HepG2 (cell line): Measurements from ENCODE around the gene MYBPC2. TPM values are rescaled to one million over a fixed set of nuclear protein-coding genes. Genes with fewer than 3 reads are reported as not detected.

Source experiments
- ATAC-seq: fragments of 200-7000 bp; cut with Tn5 transposase; 3 replicates; pipeline ENCODE4 v1.9.1; 2020; ENCODE audit warnings: mild to moderate bottlenecking, moderate library complexity
- BruUV-seq: library from RNA; stranded (reverse); fragments of 400-500 nt; replicated peaks from 2 replicates; lab custom pipeline; 2021; lab: Mats Ljungman, UMichigan
- CTCF ChIA-PET: fragments of 300-600 bp; formaldehyde crosslinking; extraction: SDS; loops from one replicate; lab custom pipeline; 2021; ENCODE audit warnings: low total read pairs, inconsistent platforms, low intra/inter-chr PET ratio; lab: Yijun Ruan, JAX
- POLR2A ChIA-PET: fragments of 350-600 bp; sonication (Branson Sonifier 250); formaldehyde crosslinking; loops from one replicate; lab custom pipeline; 2020; ENCODE audit warnings: antibody characterized with exemption, inconsistent platforms; lab: Yijun Ruan, JAX
- DNase-seq: peaks from one replicate; pipeline ENCODE4 v3.0.0-alpha.2; 2015; ENCODE audit warnings: low spot score
- FAIRE-seq: peaks from 3 replicates; lab custom pipeline; 2011; peaks lifted over from hg19 to GRCh38; lab: Jason Lieb, UNC
- H2AFZ ChIP-seq: one replicate; pipeline ENCODE4 v1.6.1; 2011; ENCODE audit warnings: low read length, inconsistent platforms
- H3K27ac ChIP-seq: fragments of 300-600 bp; 3 replicates; pipeline ENCODE4 v1.8.0; 2011; ENCODE audit warnings: mixed run types, mild to moderate bottlenecking, mixed read lengths, low read length, inconsistent platforms; ENCODE audit not compliant: insufficient read depth; ENCODE audit errors: extremely low read length
- H3K27me3 ChIP-seq, 2 experiments: fragments of 200-600 bp in 1 of 2; 2 replicates in 1 of 2; 3 replicates in 1 of 2; pipeline versions ENCODE4 v1.6.0 to v1.8.0; 2011; ENCODE audit warnings: low read length in 2 of 2, mild to moderate bottlenecking in 2 of 2, moderate library complexity in 2 of 2, inconsistent platforms in 1 of 2; ENCODE audit not compliant: insufficient read depth in 2 of 2, control insufficient read depth in 1 of 2
- H3K36me3 ChIP-seq, 2 experiments: fragments of 200-600 bp in 1 of 2; replicated peaks in 1 of 2; 2 replicates in 1 of 2; 3 replicates in 1 of 2; pipeline versions ENCODE4 v1.5.1 to v1.8.0; 2011; ENCODE audit warnings: low read length in 2 of 2, inconsistent platforms in 1 of 2; ENCODE audit not compliant: insufficient read depth in 2 of 2, control insufficient read depth in 1 of 2
- H3K4me1 ChIP-seq: 2 replicates; pipeline ENCODE4 v1.5.1; 2012; ENCODE audit warnings: low read length, inconsistent platforms; ENCODE audit not compliant: insufficient read depth
- H3K4me2 ChIP-seq: 2 replicates; pipeline ENCODE4 v1.6.0; 2011; ENCODE audit warnings: low read depth, low read length, inconsistent platforms
- H3K4me3 ChIP-seq, 3 experiments: fragments of 200-600 bp in 1 of 3; sonication (generic), shearing (Covaris generic) in 1 of 3; replicated peaks in 1 of 3; 2 replicates each; pipeline ENCODE4 v1.5.1; 2011 to 2016; ENCODE audit warnings: low read length in 3 of 3, inconsistent platforms in 2 of 3, low read depth in 2 of 3, mild to moderate bottlenecking in 2 of 3, control low read depth in 1 of 3, mixed read lengths in 1 of 3; ENCODE audit not compliant: insufficient read depth in 1 of 3
- H3K79me2 ChIP-seq: one replicate; pipeline ENCODE4 v1.6.1; 2011; ENCODE audit warnings: low read length, inconsistent platforms; ENCODE audit not compliant: insufficient read depth
- H3K9ac ChIP-seq: 2 replicates; pipeline ENCODE4 v1.6.0; 2011; ENCODE audit warnings: mild to moderate bottlenecking, low read depth, low read length, inconsistent platforms; ENCODE audit not compliant: insufficient read depth
- H3K9me3 ChIP-seq: 2 replicates; pipeline ENCODE4 v1.5.1; 2012; ENCODE audit warnings: mild to moderate bottlenecking, low read length
- H4K20me1 ChIP-seq: 2 replicates; pipeline ENCODE4 v1.6.0; 2011; ENCODE audit warnings: inconsistent platforms, mild to moderate bottlenecking, low read length, moderate library complexity; ENCODE audit not compliant: insufficient read depth
- ARID5B ChIP-seq: IDR thresholded peaks from 2 replicates; pipeline ENCODE4 v1.4.0; 2020; ENCODE audit warnings: mild to moderate bottlenecking, missing genetic modification reagents
- ATF7-NPFF ChIP-seq: sonication (generic); formaldehyde crosslinking; IDR thresholded peaks from 2 replicates; pipeline ENCODE4 v1.8.1; 2023; ENCODE audit warnings: mild to moderate bottlenecking, low read depth, missing genetic modification reagents, moderate library complexity
- E2F1 ChIP-seq: sonication (generic); formaldehyde crosslinking; IDR thresholded peaks from 2 replicates; pipeline ENCODE4 v1.5.0; 2020; ENCODE audit warnings: missing genetic modification reagents
- FOXC1 ChIP-seq: sonication (generic); formaldehyde crosslinking; IDR thresholded peaks from 2 replicates; pipeline ENCODE4 v1.8.0; 2022; ENCODE audit warnings: mild to moderate bottlenecking, missing genetic modification reagents, borderline replicate concordance
- GZF1 ChIP-seq: sonication (generic); formaldehyde crosslinking; IDR thresholded peaks from 2 replicates; pipeline ENCODE4 v1.5.1; 2020; ENCODE audit warnings: mild to moderate bottlenecking, missing genetic modification reagents
- HDAC6 ChIP-seq: fragments of 200-600 bp; sonication (generic); IDR thresholded peaks from 2 replicates; pipeline ENCODE4 v1.7.0; 2017; ENCODE audit warnings: mild to moderate bottlenecking, antibody characterized with exemption, low read length, low read depth
- ZFP37 ChIP-seq: sonication (generic); formaldehyde crosslinking; IDR thresholded peaks from 2 replicates; pipeline ENCODE4 v1.4.0; 2020; ENCODE audit warnings: missing genetic modification reagents, borderline replicate concordance
- ZIK1 ChIP-seq: sonication (generic); formaldehyde crosslinking; IDR thresholded peaks from 2 replicates; pipeline ENCODE4 v1.5.0; 2020; ENCODE audit warnings: mild to moderate bottlenecking, low read depth, missing genetic modification reagents, borderline replicate concordance
- ZMYM3 ChIP-seq: sonication (generic); formaldehyde crosslinking; IDR thresholded peaks from 2 replicates; pipeline ENCODE4 v1.5.1; 2020; ENCODE audit warnings: mild to moderate bottlenecking, missing genetic modification reagents
- ZNF430 ChIP-seq: sonication (generic); formaldehyde crosslinking; IDR thresholded peaks from 2 replicates; pipeline ENCODE4 v1.9.0; 2021; ENCODE audit warnings: mild to moderate bottlenecking, missing genetic modification reagents
- ZNF558 ChIP-seq: sonication (generic); formaldehyde crosslinking; IDR thresholded peaks from 2 replicates; pipeline ENCODE4 v1.9.0; 2022; ENCODE audit warnings: mild to moderate bottlenecking, missing genetic modification reagents, borderline replicate concordance
- ZNF800 ChIP-seq: sonication (generic); formaldehyde crosslinking; IDR thresholded peaks from 2 replicates; pipeline ENCODE4 v1.4.0; 2020; ENCODE audit warnings: missing genetic modification reagents
- WGBS: methylation state at CpG from one replicate; pipeline ENCODE4 v1.1.6; 2017; ENCODE audit warnings: low lambda C conversion rate; 5-methylcytosine and 5-hydroxymethylcytosine counted together
- in situ Hi-C: cut with HindIII; loops from 2 replicates; pipeline ENCODE4 v1.10.0; 2017; ENCODE audit warnings: low pct_unique_long_range_greater_than_20kb; ENCODE audit not compliant: extremely low pct_ligation_motif_present
- intact Hi-C: fragments of 100-400 bp; cut with micrococcal nuclease; formaldehyde crosslinking; loops from one replicate; pipeline ENCODE4 v1.10.0; 2022; ENCODE audit not compliant: unreplicated experiment
- polyA plus RNA-seq, 8 experiments: library from polyadenylated mRNA; depleted of rRNA in 3 of 8; stranded (reverse) in 7 of 8; unstranded in 1 of 8; fragments of >200 nt; fragmentation: Illumina TruSeq in 4 of 8; extraction: Trizol in 4 of 8; gene quantifications; 2 replicates each; pipeline versions ENCODE4 v1.2.1 to v1.2.3, GENCODE V29; 2011 to 2016; ENCODE audit warnings: low read depth in 4 of 8, missing spikeins in 1 of 8, mixed read lengths in 1 of 8; ENCODE audit not compliant: insufficient read depth in 1 of 8
- total RNA-seq, 5 experiments: library from RNA; depleted of rRNA; stranded (reverse); fragments of >200 nt; fragmentation: Illumina TruSeq; extraction: Trizol; gene quantifications; 2 replicates each; pipeline ENCODE4 v1.2.3, GENCODE V29; 2016; ENCODE audit warnings: low read depth in 1 of 5
- TF ChIP-seq, protein P1 (sequence below): IDR thresholded peaks from 2 replicates; pipeline ENCODE4 v1.6.1; 2016; ENCODE audit warnings: low read depth, borderline replicate concordance

Gene MYBPC2
- total and polyA plus RNA-seq, 2 of the 13 experiments (the other 11 are each of a cell fraction or from before 2014, with no cell fraction given): not detected

DNA sequence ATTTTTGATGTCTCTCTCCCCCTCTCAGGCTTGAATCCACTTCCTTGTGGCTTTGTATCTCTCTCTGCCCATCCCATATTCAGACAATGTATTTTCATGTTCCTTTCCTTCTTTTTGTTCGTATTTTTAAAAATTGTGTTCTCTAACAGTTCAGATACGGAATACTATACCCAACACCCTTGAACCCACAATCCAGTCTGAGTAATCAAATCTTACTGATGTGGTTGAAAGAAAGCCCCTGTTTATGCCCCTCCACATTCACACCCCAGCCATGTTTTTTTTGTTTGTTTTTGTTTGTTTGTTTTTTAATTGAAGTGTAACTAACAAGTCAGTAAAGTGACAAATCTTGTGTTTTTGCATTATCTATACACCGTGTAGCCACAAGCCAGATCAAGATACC is 12.6 kb upstream of the MYBPC2 start:
- H4K20me1 ChIP-seq: no peaks in the 10 kb centered on the region
- H3K27ac ChIP-seq: no peak overlapping the region
- in situ Hi-C loops (no loop called here), intact Hi-C loops (no loop called here)
- BruUV-seq: no TSS peak
- H3K4me2 ChIP-seq: no peak overlapping the region
- H3K27me3 ChIP-seq: no peaks in the 10 kb centered on the region; a peak in 1 of 5 replicates
- H2AFZ ChIP-seq: no peak overlapping the region
- no peak for FAIRE-seq
- POLR2A ChIA-PET: no interaction called here
- H3K79me2 ChIP-seq: no peaks in the 10 kb centered on the region
- DNase-seq: no peak
- 42% methylated on average over 3 of the region's 3 CpGs for WGBS
- no peak for ATAC-seq
- H3K4me1 ChIP-seq: peaks cover 19% of the 10 kb centered on the region
- no peak overlapping the region for H3K4me3 ChIP-seq
- no peaks in the 10 kb centered on the region for H3K9me3 ChIP-seq
- no peak for TF ChIP-seq ZNF430 (CRISPR knock-in tag)
- no peak for TF ChIP-seq FOXC1 (CRISPR knock-in tag)
- no peak for TF ChIP-seq ARID5B (CRISPR knock-in tag)
- no peak for TF ChIP-seq GZF1 (CRISPR knock-in tag)
- TF ChIP-seq ZIK1: no peak
- no peak for TF ChIP-seq ATF7-NPFF (CRISPR knock-in tag)
- TF ChIP-seq HDAC6: no peak
- no peak for TF ChIP-seq ZMYM3 (CRISPR knock-in tag)
- TF ChIP-seq, protein P1, sequence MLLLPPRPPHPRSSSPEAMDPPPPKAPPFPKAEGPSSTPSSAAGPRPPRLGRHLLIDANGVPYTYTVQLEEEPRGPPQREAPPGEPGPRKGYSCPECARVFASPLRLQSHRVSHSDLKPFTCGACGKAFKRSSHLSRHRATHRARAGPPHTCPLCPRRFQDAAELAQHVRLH (CRISPR knock-in tag): no peak
- no peak for TF ChIP-seq ZNF558 (CRISPR knock-in tag)
- no peak for TF ChIP-seq E2F1 (CRISPR knock-in tag)
- TF ChIP-seq ZNF800 (CRISPR knock-in tag): no peak
- no peak for TF ChIP-seq ZFP37 (CRISPR knock-in tag)
- CTCF ChIA-PET: no interaction called here
- H3K36me3 ChIP-seq: no peaks in the 10 kb centered on the region
- H3K9ac ChIP-seq: no peak overlapping the region
